Fibroblast of lung (primary cell): ENCODE measurements around the gene TRAPPC2L.

Experiments used
- EZH2 ChIP-seq: IDR thresholded peaks from 2 replicates; pipeline ENCODE4 v1.5.1; 2012; ENCODE audit warnings: low read length, control low read depth, mild to moderate bottlenecking; ENCODE audit errors: missing control alignments
- TF ChIP-seq, protein P1 (sequence below), 2 donors: IDR thresholded peaks in 1 of 2; conservative IDR thresholded peaks in 1 of 2; 1 replicate in 1 of 2; 2 replicates in 1 of 2; pipeline ENCODE4 v1.5.1; 2011 to 2012; ENCODE audit warnings: low read length in 2 of 2, control low read depth in 1 of 2, inconsistent platforms in 1 of 2, low read depth in 1 of 2, mild to moderate bottlenecking in 1 of 2

DNA sequence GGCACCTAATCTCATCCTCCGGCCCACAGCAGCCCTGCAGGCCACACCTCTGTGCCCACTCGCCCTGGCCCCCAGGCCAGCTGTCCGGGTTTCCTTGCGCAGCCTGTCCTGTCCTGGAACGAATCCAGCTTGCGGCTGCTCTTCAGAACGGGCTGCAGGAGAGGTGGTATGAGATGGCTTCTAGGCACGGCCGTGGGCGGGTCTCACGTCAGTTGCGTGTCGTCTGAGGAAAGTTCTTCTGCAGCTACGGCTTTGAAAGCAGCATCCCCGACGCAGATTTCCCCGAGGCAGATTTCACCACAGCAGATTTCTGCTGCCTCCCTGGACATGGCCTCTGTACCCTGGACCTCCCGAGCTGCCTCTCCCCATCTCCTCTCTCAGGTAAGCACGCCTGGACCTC, 18.4 kb upstream of the TRAPPC2L start:
- TF ChIP-seq, protein P1, sequence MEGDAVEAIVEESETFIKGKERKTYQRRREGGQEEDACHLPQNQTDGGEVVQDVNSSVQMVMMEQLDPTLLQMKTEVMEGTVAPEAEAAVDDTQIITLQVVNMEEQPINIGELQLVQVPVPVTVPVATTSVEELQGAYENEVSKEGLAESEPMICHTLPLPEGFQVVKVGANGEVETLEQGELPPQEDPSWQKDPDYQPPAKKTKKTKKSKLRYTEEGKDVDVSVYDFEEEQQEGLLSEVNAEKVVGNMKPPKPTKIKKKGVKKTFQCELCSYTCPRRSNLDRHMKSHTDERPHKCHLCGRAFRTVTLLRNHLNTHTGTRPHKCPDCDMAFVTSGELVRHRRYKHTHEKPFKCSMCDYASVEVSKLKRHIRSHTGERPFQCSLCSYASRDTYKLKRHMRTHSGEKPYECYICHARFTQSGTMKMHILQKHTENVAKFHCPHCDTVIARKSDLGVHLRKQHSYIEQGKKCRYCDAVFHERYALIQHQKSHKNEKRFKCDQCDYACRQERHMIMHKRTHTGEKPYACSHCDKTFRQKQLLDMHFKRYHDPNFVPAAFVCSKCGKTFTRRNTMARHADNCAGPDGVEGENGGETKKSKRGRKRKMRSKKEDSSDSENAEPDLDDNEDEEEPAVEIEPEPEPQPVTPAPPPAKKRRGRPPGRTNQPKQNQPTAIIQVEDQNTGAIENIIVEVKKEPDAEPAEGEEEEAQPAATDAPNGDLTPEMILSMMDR (conservative IDR thresholded peaks at IDR 0.05 in 1 of 2, IDR thresholded peaks at IDR 0.05 in 1 of 2; ENCODE audit: low read depth in 1 of 2, low read length in 2 of 2), result no peak
- no peak for TF ChIP-seq EZH2
